ENCODE data around the gene HSF5. TPM values are rescaled to one million over a fixed set of nuclear protein-coding genes. Genes with fewer than 3 reads are reported as not detected.

The HSF5 gene
- polyA plus RNA-seq, 2 of the 4 experiments (the other 2 are of a cell fraction), result not detected

- TF ChIP-seq GATA3 (IDR thresholded peaks at IDR 0.05; ENCODE audit: borderline replicate concordance) (no peak), ESRRA (IDR thresholded peaks at IDR 0.05; ENCODE audit: borderline replicate concordance, low read length) (no peak)
Observed at GRCh38 chr17:58432806-58433573, 55.2 kb downstream of the HSF5 start (continued).

GRCh38 chr17:58427807-58428206, 60.4 kb downstream of the HSF5 start:
- Histone ChIP-seq H3K4me1 (no peaks in the 10 kb centered on the region), H3K4me3 (no peak overlapping the region), H3K27ac (no peak overlapping the region), H3K4me2 (no peak overlapping the region), H3K9me3 (no peaks in the 10 kb centered on the region)
- TF ChIP-seq SMC3 (IDR thresholded peaks at IDR 0.05) (no peak), HOXB13 (CRISPR knock-in tag; IDR thresholded peaks at IDR 0.05; ENCODE audit: low read depth) (no peak), NPAS2 (CRISPR knock-in tag; IDR thresholded peaks at IDR 0.05; ENCODE audit: borderline replicate concordance) (no peak), HOXB5 (CRISPR knock-in tag; IDR thresholded peaks at IDR 0.05) (no peak), KDM1A (IDR thresholded peaks at IDR 0.05; ENCODE audit: low read depth) (no peak), KDM5A (IDR thresholded peaks at IDR 0.05) (no peak), EHMT2 (IDR thresholded peaks at IDR 0.05; ENCODE audit: low read depth) (no peak), NR3C1 (IDR thresholded peaks at IDR 0.05) (no peak), GATA3 (IDR thresholded peaks at IDR 0.05; ENCODE audit: borderline replicate concordance) (no peak), EHF (CRISPR knock-in tag; IDR thresholded peaks at IDR 0.05) (no peak), FOSL2 (IDR thresholded peaks at IDR 0.05) (no peak), FOSL2 (CRISPR knock-in tag; IDR thresholded peaks at IDR 0.05) (no peak), MYC (IDR thresholded peaks at IDR 0.05; ENCODE audit: borderline replicate concordance, low read length) (no peak), TFCP2L1 (CRISPR knock-in tag; IDR thresholded peaks at IDR 0.05) (no peak), RAD21 (conservative IDR thresholded peaks at IDR 0.05 in 1 of 2, IDR thresholded peaks at IDR 0.05 in 1 of 2) (no peak), HOXA7 (CRISPR knock-in tag; IDR thresholded peaks at IDR 0.05) (no peak), TP53 (CRISPR knock-in tag; IDR thresholded peaks at IDR 0.05) (no peak)
- TF ChIP-seq, protein P1, sequence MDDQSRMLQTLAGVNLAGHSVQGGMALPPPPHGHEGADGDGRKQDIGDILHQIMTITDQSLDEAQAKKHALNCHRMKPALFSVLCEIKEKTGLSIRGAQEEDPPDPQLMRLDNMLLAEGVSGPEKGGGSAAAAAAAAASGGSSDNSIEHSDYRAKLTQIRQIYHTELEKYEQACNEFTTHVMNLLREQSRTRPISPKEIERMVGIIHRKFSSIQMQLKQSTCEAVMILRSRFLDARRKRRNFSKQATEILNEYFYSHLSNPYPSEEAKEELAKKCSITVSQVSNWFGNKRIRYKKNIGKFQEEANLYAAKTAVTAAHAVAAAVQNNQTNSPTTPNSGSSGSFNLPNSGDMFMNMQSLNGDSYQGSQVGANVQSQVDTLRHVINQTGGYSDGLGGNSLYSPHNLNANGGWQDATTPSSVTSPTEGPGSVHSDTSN (IDR thresholded peaks at IDR 0.05), result no peak
- CTCF ChIA-PET, result interaction anchor here (0.6 to 8.9 kb wide), 5 partner anchors 10 to 112 kb away, joined by 3 to 65 read pairs (median 3); partner anchors contain the start of gene RNF43
- 80% methylated on average over 3 of the region's 3 CpGs for WGBS (ENCODE audit: missing lambda C conversion rate)
- FAIRE-seq, result no peak
- POLR2A ChIA-PET, result interaction anchor here (0.8 kb wide), 1 partner anchor 75 kb away, joined by 3 read pairs; the partner anchor contains the start of gene SUPT4H1
- ATAC-seq, result no peak
- no peak for DNase-seq (ENCODE audit: low read depth in 1 of 2, low spot score in 1 of 2)

GRCh38 chr17:58421711-58422110, 66.5 kb downstream of the HSF5 start:
- DNase-seq (ENCODE audit: low read depth in 1 of 2, low spot score in 1 of 2) (no peak), FAIRE-seq (no peak), ATAC-seq (no peak)
- WGBS (ENCODE audit: missing lambda C conversion rate), result 32% methylated on average over 1 of the region's 1 CpG
- Histone ChIP-seq H3K27ac (no peak overlapping the region), H3K4me3 (no peak overlapping the region), H3K9me3 (no peaks in the 10 kb centered on the region), H3K4me2 (no peak overlapping the region), H3K4me1 (peaks cover 7% of the 10 kb centered on the region; the same call in 2 of the 3 replicates)
- POLR2A ChIA-PET, result no interaction called here
- no peak for TF ChIP-seq KDM5A (IDR thresholded peaks at IDR 0.05)
- no peak for TF ChIP-seq SMC3 (IDR thresholded peaks at IDR 0.05)
- TF ChIP-seq MYC (IDR thresholded peaks at IDR 0.05; ENCODE audit: borderline replicate concordance, low read length), result no peak
- no peak for TF ChIP-seq JUNB (IDR thresholded peaks at IDR 0.05)
- no peak for TF ChIP-seq CTCF (IDR thresholded peaks at IDR 0.05)
- TF ChIP-seq HOXB5 (CRISPR knock-in tag; IDR thresholded peaks at IDR 0.05), result no peak
- TF ChIP-seq HES2 (IDR thresholded peaks at IDR 0.05), result no peak
- no peak for TF ChIP-seq MAFK (IDR thresholded peaks at IDR 0.05; ENCODE audit: partially characterized antibody)
- no peak for TF ChIP-seq NPAS2 (CRISPR knock-in tag; IDR thresholded peaks at IDR 0.05; ENCODE audit: borderline replicate concordance)
- CTCF ChIA-PET, result interaction anchor here (0.9 to 9.9 kb wide), 3 partner anchors 25 to 105 kb away, joined by 3 to 232 read pairs (median 4); no protein-coding TSS in a partner anchor

All from A549 (cell line).